HG03442 (cell line): Measurements from ENCODE around the gene PDCD6IP.

ENCODE experiments used
- ATAC-seq: cut with Tn5 transposase; IDR thresholded peaks from one replicate; pipeline ENCODE4 v1.9.1; 2021; ENCODE audit warnings: mild to moderate bottlenecking, moderate library complexity; ENCODE audit not compliant: unreplicated experiment

The PDCD6IP gene

GRCh38 chr3:33886015-33886414 is 87.6 kb downstream of the PDCD6IP start:
- no peak for ATAC-seq

DNA sequence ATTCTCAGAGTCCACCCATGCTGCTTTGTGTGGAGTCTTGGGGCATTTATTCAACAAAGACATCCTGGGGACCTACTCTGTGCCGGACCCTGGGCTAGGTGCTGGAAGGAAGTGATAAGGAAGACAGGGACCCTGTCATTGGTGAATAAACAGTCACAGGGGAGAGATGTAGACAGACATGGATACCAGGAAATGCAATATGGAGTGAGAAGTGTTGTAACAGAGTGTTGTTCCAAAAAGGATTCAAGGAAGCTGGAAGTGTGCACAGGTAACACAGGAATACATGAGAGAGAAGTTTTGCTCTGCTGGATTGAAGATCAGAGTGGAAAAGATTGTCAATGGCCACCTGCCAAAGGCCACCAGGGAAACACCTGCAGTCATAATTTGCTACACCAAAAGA is 89.0 kb downstream of the PDCD6IP start:
- ATAC-seq, result no peak

DNA sequence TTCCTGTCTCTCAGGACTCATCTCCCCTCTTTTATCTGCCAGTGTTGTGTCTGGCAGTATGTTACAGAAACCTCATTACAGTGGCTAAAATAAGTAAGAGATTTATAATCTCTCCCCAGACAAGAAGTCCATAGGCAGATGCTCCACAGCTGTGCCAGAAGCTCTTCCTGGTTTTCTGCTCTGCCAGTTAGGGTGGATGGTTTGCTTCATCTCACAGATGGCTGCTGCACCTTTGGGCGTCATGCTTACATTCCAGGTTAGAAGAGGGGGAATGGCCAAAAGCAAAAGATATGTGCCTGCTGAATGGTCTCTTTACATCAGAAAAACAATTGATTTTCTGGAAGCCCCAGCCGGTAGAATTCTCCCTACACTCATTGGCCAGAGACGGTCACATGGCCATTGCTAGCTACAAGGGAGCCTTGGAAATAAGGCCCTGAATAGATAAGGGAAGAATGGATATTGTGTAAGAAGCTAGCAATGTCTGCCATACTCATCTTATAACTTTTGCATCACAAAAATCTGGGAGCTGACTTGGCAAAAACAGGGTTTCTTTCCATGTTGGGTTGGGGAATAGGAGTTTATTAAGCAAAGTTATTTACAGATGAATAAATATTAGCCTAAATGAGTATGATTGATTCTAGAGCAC is 91.1 kb downstream of the PDCD6IP start:
- no peak for ATAC-seq

DNA sequence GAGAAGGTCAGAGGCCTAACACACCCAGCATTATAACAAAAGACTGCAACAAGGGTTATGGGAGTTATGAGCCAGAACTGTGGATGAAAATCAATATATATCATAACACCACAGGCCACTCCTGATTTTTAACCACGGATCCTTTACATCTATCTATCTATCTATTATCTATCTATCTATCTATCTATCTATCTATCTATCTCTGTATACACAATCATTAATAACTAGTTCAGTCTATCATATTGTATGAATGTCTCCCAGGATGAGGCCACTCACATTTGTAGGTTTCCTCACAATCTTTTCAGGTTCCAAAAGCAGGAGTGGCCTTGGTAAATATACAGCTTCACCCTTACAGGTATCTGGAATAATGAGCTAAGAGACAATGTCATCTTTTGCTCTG is 94.2 kb downstream of the PDCD6IP start:
- ATAC-seq, result no peak

- ATAC-seq, result no peak
These were observed 97.2 kb downstream of the PDCD6IP start for GRCh38 chr3:33895658-33896057.

DNA sequence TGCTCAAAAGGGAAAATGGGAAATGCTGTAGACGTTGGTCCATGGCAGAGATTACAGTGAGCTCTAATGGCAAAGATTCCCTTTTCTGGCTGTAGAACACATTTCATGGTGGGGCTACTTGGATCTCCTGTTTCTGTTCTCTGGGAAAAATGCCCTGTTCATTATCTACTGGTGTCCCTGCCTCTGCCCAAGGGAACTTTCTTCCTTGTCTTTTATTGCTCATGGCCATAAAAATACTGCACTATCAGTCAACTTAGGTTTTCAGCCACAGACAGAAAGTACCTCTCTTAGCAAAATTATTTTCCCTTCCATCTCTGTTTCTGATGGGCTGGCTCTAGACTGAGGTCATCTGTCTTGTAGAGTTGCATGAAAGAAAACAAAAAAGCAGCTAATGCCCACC is 98.9 kb downstream of the PDCD6IP start:
- ATAC-seq, result no peak

DNA sequence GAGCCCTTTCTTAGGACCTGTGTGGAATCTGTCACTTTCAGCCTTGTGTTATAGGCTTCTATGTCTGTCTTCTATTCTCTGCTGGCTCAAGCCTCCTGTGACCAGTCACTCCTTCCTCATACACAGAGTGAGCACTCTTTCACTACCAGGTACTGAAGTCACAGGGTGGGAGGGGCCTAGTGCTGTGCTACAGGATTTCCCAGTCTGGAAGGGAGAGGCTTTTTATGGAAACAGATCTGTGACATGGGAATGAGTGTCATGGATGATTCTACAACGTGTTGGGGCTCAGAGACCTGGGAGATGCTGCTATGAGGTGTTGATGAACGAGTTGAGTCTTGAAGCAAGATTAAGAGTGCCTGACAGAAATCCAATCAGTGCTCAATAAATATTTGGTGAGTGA is 100.5 kb downstream of the PDCD6IP start:
- ATAC-seq, result no peak

- no peak for ATAC-seq
These were observed 102.0 kb downstream of the PDCD6IP start for GRCh38 chr3:33900440-33900808.

- ATAC-seq, result no peak
These were observed 102.5 kb downstream of the PDCD6IP start for GRCh38 chr3:33900809-33901505.

- ATAC-seq, result no peak
These were observed 103.6 kb downstream of the PDCD6IP start for GRCh38 chr3:33901862-33902563.

GRCh38 chr3:33904730-33905129 is 106.3 kb downstream of the PDCD6IP start:
- ATAC-seq, result no peak

DNA sequence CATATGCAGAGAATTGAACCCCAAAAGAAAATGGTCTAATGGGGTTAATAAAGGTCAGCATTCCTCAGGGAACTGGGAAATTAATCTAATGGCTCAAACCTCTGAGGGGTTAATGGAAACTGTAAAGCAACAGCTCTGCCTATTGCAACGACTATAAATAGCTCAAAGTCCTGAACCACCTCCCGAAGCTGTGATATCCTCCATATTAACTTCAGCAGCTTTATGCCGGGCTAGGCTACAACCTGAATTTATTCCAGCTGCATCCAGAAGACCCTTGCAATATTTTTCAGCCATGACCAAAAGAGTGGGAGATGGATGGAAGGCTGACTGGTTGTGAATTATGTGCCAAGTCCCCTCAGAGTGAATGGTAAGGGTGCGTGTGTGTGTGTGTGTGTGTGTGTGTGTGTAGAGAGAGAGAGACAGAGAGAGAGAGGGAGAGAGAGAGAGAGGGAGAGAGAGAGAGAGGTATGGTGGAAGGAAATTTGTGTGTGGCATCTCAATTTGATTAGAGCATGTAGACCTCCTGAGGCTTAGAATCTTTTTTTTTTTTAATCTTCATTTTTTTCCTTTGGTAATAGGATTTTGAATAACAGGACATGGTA is 109.9 kb downstream of the PDCD6IP start:
- no peak for ATAC-seq

- ATAC-seq, result no peak
These were observed 111.1 kb downstream of the PDCD6IP start for GRCh38 chr3:33909547-33909946.

DNA sequence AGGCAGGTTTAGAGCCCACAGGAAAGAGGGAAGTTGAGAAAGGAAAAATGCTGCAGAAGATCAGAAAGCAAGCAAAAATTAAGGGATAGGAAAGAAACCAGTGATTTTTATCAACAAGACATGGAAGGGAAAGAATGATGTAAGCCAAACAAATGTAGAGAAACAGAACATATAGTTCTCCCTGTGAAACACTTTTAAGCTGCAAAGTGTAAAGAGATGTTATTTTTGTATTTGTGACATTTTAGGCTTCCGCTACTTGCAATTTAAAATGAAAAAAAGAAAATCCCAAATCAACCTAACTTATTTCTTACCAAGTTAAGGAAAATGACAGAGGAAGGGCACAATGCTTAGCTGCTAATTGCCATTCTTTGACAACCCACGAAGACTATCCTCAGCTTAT is 111.6 kb downstream of the PDCD6IP start:
- no peak for ATAC-seq

DNA sequence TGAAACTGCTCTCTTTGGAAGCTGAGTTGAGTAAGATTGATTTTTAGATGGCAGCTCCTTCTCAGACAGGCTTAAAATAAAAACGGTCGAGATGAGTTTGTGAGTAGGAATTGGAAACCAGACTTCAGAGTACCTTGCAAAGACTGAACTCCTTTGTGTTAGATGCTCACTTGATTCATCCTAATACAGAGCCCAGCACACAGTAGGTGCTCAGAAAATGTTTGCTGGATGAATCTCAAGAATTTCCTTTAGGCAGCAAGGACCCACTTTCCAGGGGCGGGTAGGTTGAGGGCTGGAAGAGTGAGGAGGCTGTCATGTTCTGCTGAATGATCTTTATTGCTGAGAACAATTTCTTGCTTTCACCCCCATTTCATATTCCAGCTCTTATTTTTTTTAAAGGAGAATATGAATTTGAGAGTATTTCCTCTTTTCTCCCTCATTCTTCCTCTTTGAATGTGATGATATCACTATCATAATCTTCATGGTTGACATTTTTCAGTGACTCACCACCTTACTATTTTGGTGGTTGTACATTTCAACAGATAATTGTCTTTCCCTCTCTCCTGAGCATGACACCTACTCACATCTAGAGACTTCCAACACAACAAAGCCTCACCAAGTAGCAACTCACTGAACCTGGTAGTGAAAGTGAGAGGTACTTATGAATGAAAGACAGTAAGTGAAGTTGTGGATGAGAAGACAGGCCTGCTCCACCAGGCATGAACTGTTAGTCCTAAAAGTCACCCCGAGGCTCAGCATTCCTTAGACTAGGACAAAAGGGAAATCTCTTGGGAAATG is 113.3 kb downstream of the PDCD6IP start:
- no peak for ATAC-seq

GRCh38 chr3:33914212-33914611 is 115.8 kb downstream of the PDCD6IP start:
- ATAC-seq, result no peak

GRCh38 chr3:33914731-33915379 is 116.4 kb downstream of the PDCD6IP start:
- ATAC-seq, result no peak

DNA sequence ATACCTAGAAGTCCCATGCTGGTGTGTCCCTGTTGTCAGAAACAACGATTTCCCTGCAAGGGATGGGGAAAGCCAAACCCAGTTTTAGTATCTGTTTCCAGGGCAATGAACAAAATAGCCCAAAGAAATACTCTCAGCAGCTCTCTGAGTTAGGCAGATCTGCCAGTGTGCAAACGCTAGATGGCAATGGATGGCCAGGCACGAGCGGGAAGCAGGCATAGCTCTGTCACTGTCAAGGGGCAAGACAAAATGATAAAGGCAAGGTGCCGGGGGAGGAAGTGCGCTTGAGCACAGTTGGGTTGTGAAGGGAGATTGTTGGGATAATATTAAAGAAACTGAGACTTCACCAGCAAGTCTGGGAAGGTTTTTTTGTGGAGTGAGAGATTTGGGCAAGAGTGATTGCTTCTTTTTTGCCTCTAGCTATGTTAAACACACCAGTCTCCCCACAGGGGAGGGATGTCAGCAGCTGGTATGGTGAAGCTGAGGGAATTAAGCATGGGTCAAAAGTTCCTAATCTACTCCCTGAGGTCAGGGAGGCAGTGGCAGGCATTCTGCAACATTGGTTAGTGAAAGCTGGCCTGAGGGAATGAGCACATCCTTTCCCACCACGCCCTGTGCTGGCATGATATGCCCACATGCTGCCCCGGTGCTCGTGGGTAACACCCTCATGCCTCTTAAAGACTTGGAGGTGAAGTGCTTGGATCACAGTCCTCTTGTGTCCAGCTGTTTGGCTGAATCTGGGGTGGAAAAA is 117.5 kb downstream of the PDCD6IP start:
- ATAC-seq, result peak; percentile 64

DNA sequence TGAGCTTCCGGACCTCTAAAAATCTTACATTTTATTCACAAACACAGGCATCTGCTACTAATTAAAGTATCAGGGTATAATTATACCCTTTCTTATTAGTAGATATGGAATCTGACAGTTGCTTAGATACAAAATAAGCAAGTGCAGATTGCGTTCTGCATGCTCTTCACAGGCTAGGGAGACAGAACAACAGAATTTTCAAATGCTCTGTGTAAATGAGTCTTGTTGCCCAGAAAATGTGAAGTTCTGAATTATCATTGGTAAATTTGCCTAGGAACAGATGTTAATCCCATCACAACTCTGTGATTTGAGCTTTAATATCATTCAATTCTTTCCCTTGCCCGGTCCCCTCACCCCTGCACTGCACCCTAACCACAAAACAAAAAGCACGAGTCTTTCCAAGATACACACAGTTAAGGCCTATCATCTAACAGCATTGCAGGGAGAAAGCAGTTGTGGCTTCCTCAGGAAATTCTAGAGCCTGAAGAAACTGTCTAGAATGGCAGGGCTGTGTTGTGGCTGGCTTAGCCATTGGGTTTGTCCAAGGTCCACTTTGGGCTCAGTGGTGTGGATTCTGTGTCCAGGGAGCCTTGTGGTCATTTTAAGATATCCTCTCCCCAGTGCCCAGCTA is 119.8 kb downstream of the PDCD6IP start:
- no peak for ATAC-seq
